B cell (primary cell): ENCODE results near the gene DUT. TPM values are rescaled to one million over a fixed set of nuclear protein-coding genes. Genes with fewer than 3 reads are reported as not detected.

Experiments used
- ATAC-seq: fragments of 200-7000 bp; cut with Tn5 transposase; one replicate; pipeline ENCODE4 v1.10.0; 2021; ENCODE audit warnings: low read depth, mild to moderate bottlenecking, moderate number of reproducible peaks, moderate library complexity
- CTCF ChIA-PET: fragments of 350-600 bp; sonication (Branson Sonifier 250); formaldehyde crosslinking; loops from one replicate; lab custom pipeline; 2021; ENCODE audit warnings: antibody characterized with exemption, inconsistent platforms; lab: Charles Lee
- POLR2A ChIA-PET: fragments of 350-600 bp; sonication (Branson Sonifier 250); formaldehyde crosslinking; loops from one replicate; lab custom pipeline; 2021; ENCODE audit warnings: antibody characterized with exemption; lab: Charles Lee
- DNase-seq: peaks from one replicate; pipeline ENCODE4 v3.0.0; 2013
- H2AFZ ChIP-seq: 2 replicates; pipeline ENCODE4 v1.6.1; 2012; ENCODE audit warnings: mild to moderate bottlenecking, low read depth, low read length; ENCODE audit not compliant: insufficient read depth, poor library complexity, severe bottlenecking
- H3K27ac ChIP-seq, 2 donors: 1 replicate in 1 of 2; 2 replicates in 1 of 2; pipeline ENCODE4 v1.5.1; 2012 to 2013; ENCODE audit warnings: low read length in 2 of 2, mild to moderate bottlenecking in 2 of 2, moderate library complexity in 1 of 2
- H3K27me3 ChIP-seq, 4 experiments: fragments of 200-600 bp in 1 of 4; sonication (generic) in 1 of 4; replicated peaks in 1 of 4; 1 replicate in 2 of 4; 2 replicates in 2 of 4; pipeline versions ENCODE4 v1.6.1 to v1.7.0; 2013 to 2016; ENCODE audit warnings: low read length in 3 of 4, mild to moderate bottlenecking in 2 of 4, mixed read lengths in 1 of 4, moderate library complexity in 1 of 4; ENCODE audit not compliant: insufficient read depth in 4 of 4, control insufficient read depth in 3 of 4; ENCODE audit errors: control extremely low read depth in 1 of 4
- H3K36me3 ChIP-seq, 2 experiments: replicated peaks in 1 of 2; 1 replicate in 1 of 2; 2 replicates in 1 of 2; pipeline versions ENCODE4 v1.6.1 to v1.7.1; 2013; ENCODE audit warnings: low read length in 1 of 2; ENCODE audit not compliant: insufficient read depth in 2 of 2, control insufficient read depth in 1 of 2; ENCODE audit errors: control extremely low read depth in 1 of 2, extremely low read depth in 1 of 2
- H3K4me1 ChIP-seq, 2 donors: fragments of 200-600 bp in 1 of 2; sonication (generic) in 1 of 2; 1 replicate in 1 of 2; 2 replicates in 1 of 2; pipeline versions ENCODE4 v1.5.1 to v1.6.1; 2013 to 2017; ENCODE audit warnings: low read length in 2 of 2; ENCODE audit not compliant: control insufficient read depth in 2 of 2, insufficient read depth in 2 of 2
- H3K4me2 ChIP-seq: replicated peaks from 2 replicates; pipeline ENCODE3; 2012; ENCODE audit warnings: mild to moderate bottlenecking, low read depth, low read length; ENCODE audit not compliant: poor library complexity, severe bottlenecking
- H3K4me3 ChIP-seq, 5 experiments: fragments of 200-600 bp in 1 of 5; sonication (generic) in 1 of 5; 1 replicate in 3 of 5; 2 replicates in 2 of 5; pipeline versions ENCODE4 v1.5.1 to v1.7.0; 2011 to 2016; ENCODE audit warnings: low read length in 4 of 5, mild to moderate bottlenecking in 4 of 5, low read depth in 2 of 5, control low read depth in 1 of 5, moderate library complexity in 1 of 5; ENCODE audit not compliant: insufficient read depth in 1 of 5; ENCODE audit errors: control extremely low read depth in 1 of 5, extremely low read depth in 1 of 5
- H3K79me2 ChIP-seq: fragments of 200-600 bp; sonication (generic); one replicate; pipeline ENCODE4 v1.6.0; 2016; ENCODE audit warnings: low read length; ENCODE audit not compliant: control insufficient read depth, insufficient read depth
- H3K9ac ChIP-seq: fragments of 200-600 bp; sonication (generic); 2 replicates; pipeline ENCODE4 v1.6.1; 2017; ENCODE audit warnings: mild to moderate bottlenecking, low read length, moderate library complexity
- H3K9me3 ChIP-seq, 3 donors: one replicate each; pipeline versions ENCODE4 v1.6.1 to v1.7.1; 2013; ENCODE audit warnings: low read length in 2 of 3; ENCODE audit not compliant: control insufficient read depth in 2 of 3, insufficient read depth in 1 of 3; ENCODE audit errors: control extremely low read depth in 1 of 3
- H4K20me1 ChIP-seq: 2 replicates; pipeline ENCODE4 v1.6.0; 2012; ENCODE audit warnings: mild to moderate bottlenecking, low read length; ENCODE audit not compliant: insufficient read depth, control insufficient read depth, poor library complexity, severe bottlenecking
- H3K27ac Mint-ChIP-seq: one replicate; pipeline ENCODE4 v1.8.0; 2021; ENCODE audit warnings: mixed read lengths
- H3K27me3 Mint-ChIP-seq: one replicate; pipeline ENCODE4 v1.8.0; 2021; ENCODE audit warnings: mixed read lengths
- H3K4me1 Mint-ChIP-seq: one replicate; pipeline ENCODE4 v1.8.0; 2021; ENCODE audit warnings: mixed read lengths
- H3K4me3 Mint-ChIP-seq: one replicate; pipeline ENCODE4 v1.8.0; 2021; ENCODE audit warnings: mixed read lengths
- H3K9me3 Mint-ChIP-seq: one replicate; pipeline ENCODE4 v1.8.0; 2022; ENCODE audit warnings: mixed read lengths; ENCODE audit not compliant: insufficient read depth
- EZH2 ChIP-seq: IDR thresholded peaks from 2 replicates; pipeline ENCODE4 v1.6.1; 2012; ENCODE audit warnings: borderline replicate concordance, low read depth, mild to moderate bottlenecking, moderate library complexity, low read length; ENCODE audit not compliant: insufficient read depth, poor library complexity, severe bottlenecking
- WGBS: methylation state at CpG from one replicate; pipeline ENCODE4 v1.1.5; 2013; ENCODE audit warnings: missing lambda C conversion rate; ENCODE audit not compliant: insufficient coverage; 5-methylcytosine and 5-hydroxymethylcytosine counted together
- intact Hi-C: fragments of 100-400 bp; cut with micrococcal nuclease; formaldehyde crosslinking; loops from one replicate; pipeline ENCODE4 v1.10.0; 2022
- polyA plus RNA-seq: library from polyadenylated mRNA; depleted of rRNA; stranded (reverse); fragments of >200 nt; gene quantifications from 2 replicates; pipeline ENCODE4 v1.2.3, GENCODE V29; 2012
- total RNA-seq, 2 donors: library from RNA; stranded (reverse); fragments of 120-200 nt in 1 of 2; gene quantifications; 1 replicate in 1 of 2; 2 replicates in 1 of 2; pipeline versions ENCODE4 v1.2.3 to v1.2.4, GENCODE V29; 2013 to 2022
- TF ChIP-seq, protein P1 (sequence below): fragments of 200-600 bp; IDR thresholded peaks from one replicate; pipeline ENCODE4 v1.8.0; 2022; ENCODE audit warnings: antibody characterized with exemption, mild to moderate bottlenecking

The DUT gene
- total and polyA plus RNA-seq, 2 donors (not counting 1 experiment from before 2014, with no cell fraction given) = 59.5 to 84.7 TPM

DNA sequence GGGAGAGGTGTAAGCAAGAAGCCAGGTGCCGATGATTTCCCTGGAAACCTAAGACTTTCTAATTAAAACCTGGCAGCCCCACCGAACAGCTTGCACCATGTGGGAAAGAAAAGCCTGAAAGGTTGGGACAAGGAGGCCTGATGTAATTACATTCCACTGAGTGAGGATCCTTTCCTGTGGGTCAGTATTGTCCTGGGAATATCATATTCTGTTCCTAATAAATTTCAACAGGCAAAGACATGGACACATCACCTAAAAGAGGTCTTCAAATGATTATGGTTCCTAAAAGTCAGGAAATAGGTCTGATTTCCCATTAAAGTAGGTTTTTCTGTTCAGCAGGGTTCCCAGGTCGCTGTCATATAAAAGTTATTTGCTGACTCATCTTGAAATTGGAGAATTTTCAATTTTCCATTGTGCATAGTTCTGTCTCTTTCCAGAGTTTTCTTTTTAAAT, 58.5 kb downstream of the DUT start:
- Mint-ChIP-seq H3K9me3 (no peaks in the 10 kb centered on the region), H3K27ac (no peak overlapping the region), H3K27me3 (peaks cover 3% of the 10 kb centered on the region), H3K4me1 (no peaks in the 10 kb centered on the region), H3K4me3 (no peak overlapping the region)
- Histone ChIP-seq H3K27ac (no peak overlapping the region), H4K20me1 (no peaks in the 10 kb centered on the region), H3K36me3 (no peaks in the 10 kb centered on the region), H3K4me1 (no peaks in the 10 kb centered on the region), H3K4me3 (no peak overlapping the region), H2AFZ (no peak overlapping the region), H3K9ac (no peak overlapping the region), H3K4me2 (no peak overlapping the region), H3K9me3 (peaks cover 0 to 3% (median 0%) of the 10 kb centered on the region in 3 donors), H3K27me3 (no peaks in the 10 kb centered on the region), H3K79me2 (no peaks in the 10 kb centered on the region)
- WGBS = 100% methylated on average over 1 of the region's 3 CpGs
- no peak for TF ChIP-seq EZH2
- TF ChIP-seq, protein P1, sequence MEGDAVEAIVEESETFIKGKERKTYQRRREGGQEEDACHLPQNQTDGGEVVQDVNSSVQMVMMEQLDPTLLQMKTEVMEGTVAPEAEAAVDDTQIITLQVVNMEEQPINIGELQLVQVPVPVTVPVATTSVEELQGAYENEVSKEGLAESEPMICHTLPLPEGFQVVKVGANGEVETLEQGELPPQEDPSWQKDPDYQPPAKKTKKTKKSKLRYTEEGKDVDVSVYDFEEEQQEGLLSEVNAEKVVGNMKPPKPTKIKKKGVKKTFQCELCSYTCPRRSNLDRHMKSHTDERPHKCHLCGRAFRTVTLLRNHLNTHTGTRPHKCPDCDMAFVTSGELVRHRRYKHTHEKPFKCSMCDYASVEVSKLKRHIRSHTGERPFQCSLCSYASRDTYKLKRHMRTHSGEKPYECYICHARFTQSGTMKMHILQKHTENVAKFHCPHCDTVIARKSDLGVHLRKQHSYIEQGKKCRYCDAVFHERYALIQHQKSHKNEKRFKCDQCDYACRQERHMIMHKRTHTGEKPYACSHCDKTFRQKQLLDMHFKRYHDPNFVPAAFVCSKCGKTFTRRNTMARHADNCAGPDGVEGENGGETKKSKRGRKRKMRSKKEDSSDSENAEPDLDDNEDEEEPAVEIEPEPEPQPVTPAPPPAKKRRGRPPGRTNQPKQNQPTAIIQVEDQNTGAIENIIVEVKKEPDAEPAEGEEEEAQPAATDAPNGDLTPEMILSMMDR = no peak
- DNase-seq = no peak
- POLR2A ChIA-PET = no interaction called here
- CTCF ChIA-PET = no interaction called here
- intact Hi-C loops = no loop called here
- no peak for ATAC-seq

DNA sequence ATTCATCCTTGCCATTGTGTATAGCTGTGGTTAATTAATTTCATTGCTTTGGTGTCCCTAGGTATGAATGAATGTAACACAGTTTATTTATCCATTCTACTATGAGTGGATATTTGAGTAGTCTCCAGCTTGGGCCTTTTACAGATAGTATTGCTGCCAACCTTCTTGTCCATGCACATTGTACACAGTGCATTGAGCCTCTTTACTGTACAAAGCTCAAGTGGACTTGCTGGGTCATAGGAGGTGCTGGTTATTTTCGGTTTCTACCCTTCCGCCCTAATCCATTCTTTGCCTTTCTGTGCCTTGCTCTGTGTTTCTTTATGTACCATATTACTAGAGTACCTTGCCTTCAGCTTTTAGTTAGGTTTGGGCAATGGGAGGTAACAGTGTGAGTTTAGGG, 60.7 kb downstream of the DUT start:
- Histone ChIP-seq H3K4me1 (no peaks in the 10 kb centered on the region), H3K79me2 (no peaks in the 10 kb centered on the region), H3K4me3 (no peak overlapping the region), H3K27me3 (no peaks in the 10 kb centered on the region), H3K9me3 (peaks cover 0 to 3% (median 0%) of the 10 kb centered on the region in 3 donors), H2AFZ (no peak overlapping the region), H4K20me1 (no peaks in the 10 kb centered on the region), H3K4me2 (no peak overlapping the region), H3K27ac (no peak overlapping the region), H3K36me3 (no peaks in the 10 kb centered on the region), H3K9ac (no peak overlapping the region)
- no peaks in the 10 kb centered on the region for H3K9me3 Mint-ChIP-seq
- POLR2A ChIA-PET = interaction anchor here (0.6 kb wide), 1 partner anchor 89 kb away, joined by 3 read pairs; no protein-coding TSS in a partner anchor
- DNase-seq (no peak), ATAC-seq (no peak)
- H3K27me3 Mint-ChIP-seq = no peaks in the 10 kb centered on the region
- no CpG with 5 or more reads among the region's 2 CpGs for WGBS
- TF ChIP-seq, protein P1 = no peak
- no peak for TF ChIP-seq EZH2
- no peaks in the 10 kb centered on the region for H3K4me1 Mint-ChIP-seq
- intact Hi-C loops = no loop called here
- CTCF ChIA-PET = no interaction called here
- no peak overlapping the region for H3K27ac Mint-ChIP-seq
- H3K4me3 Mint-ChIP-seq = no peak overlapping the region
